OCI-M1 (cell line): Measurements from ENCODE around the gene LTB4R2.

Source experiments
- DNase-seq: peaks from one replicate; lab custom pipeline; 2025; lab: John Stamatoyannopoulos, UW

LTB4R2 gene, protein sequence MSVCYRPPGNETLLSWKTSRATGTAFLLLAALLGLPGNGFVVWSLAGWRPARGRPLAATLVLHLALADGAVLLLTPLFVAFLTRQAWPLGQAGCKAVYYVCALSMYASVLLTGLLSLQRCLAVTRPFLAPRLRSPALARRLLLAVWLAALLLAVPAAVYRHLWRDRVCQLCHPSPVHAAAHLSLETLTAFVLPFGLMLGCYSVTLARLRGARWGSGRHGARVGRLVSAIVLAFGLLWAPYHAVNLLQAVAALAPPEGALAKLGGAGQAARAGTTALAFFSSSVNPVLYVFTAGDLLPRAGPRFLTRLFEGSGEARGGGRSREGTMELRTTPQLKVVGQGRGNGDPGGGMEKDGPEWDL

DNA sequence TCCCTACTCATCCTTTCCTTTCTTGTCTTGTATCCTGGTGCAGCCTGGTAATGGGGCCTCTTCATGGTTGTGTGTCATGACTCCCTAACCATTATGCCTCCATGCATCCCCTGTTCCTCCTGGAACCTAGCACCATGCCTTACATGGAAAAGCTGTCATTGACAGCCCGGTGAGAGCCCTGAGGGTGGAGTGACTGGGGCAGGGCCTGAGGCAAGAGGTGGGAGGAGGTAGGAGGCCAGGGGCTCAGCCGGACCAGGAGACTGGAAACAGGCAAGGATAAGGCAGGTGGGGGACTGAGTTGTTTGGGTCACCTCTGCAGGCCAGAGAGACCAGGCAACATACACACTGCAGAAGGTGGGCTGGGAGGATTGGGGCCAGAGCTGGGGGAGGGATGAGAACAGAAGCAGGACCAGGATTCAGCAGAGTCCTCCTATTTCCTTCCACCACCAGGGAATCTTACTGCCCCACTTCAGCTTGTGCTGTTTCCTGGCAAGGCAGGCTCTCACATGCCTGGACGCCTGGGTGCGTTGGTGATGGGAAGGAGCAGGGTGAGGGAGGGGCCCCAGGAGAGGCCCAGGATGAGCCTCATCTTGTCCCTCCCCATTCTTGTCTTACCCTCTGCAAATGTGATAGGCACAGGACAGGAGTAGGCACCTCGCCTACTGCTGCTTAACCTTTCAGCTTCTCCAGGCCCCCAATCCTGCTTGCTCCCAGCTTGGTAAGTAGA is at the start of gene LTB4R2:
Gene LTB4R2 (plus strand): TSS at position 603 of the 727 bp plus-strand sequence. CDS start 525 bp downstream, outside the sequence.
- DNase-seq = no peak

DNA sequence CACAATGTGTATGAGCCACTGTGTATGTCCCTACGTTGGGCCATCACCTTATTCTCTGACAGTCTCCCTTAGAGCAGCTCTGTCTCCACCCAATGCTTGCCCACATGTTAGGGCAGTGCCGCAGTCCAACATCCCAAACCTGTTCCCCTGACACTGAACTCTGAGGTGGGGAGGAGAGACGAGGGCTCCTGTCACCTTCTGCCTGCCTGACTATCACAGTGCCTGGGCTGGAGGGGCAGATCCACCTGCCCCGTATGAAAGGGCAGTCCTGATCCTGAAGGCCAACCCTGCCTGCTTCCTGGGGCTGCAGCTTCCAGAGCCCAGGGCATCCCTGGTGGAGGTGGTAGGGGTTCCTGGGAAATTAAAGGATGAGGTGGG is 49.2 kb upstream of the LTB4R2 start:
- DNase-seq = no peak

DNA sequence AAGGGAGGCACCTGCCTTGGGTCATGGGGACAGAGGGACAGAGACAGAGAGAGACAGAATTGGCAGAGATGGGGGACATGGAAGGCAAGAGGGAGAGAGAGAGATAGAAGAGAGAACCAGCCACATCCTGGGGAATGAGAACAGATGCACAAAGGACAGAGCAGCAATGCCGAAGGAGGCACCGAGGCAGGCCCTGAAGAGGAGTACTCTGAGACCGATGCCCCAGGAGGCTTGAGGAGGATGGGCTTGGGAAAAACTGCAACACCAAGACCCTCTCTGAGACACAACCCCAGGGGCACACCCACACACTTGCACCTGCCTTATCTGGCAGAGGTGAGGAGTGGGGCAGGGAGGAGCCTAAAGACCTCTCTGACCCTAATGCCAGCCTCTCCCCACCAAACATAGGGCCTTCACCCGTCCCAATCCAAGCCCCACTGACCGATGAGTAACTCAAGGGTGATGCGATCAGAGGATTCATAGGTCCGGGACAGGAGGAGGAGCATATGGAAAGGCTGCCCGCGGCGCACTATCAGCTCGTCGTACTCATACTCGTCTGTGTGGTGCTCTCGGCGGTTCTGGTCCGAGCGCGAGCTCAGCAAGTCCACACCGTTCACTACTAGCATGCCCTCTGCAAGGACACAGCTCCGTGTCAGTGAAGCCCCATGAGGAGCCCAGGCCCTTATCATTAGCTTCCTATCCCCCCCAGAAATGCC is 48.5 kb upstream of the LTB4R2 start:
- DNase-seq = no peak

DNA sequence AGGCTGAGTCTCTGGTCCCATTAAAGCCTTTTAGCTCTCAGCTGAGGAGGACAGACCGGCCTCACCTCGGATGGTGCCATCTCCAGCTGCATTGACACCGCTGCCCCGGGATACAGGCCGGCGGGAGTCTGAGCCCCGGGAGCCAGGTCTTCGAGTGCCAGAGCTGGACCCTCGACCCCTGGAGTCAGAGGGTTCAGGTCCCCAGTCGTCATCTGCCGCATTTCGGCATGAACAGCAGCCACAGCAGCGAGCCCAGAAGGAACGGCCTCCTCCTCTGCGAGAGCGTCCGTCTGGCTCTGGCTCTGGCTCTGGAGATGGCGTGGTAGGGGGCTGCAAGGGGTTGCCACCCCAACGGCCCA is 48.0 kb upstream of the LTB4R2 start:
- no peak for DNase-seq

DNA sequence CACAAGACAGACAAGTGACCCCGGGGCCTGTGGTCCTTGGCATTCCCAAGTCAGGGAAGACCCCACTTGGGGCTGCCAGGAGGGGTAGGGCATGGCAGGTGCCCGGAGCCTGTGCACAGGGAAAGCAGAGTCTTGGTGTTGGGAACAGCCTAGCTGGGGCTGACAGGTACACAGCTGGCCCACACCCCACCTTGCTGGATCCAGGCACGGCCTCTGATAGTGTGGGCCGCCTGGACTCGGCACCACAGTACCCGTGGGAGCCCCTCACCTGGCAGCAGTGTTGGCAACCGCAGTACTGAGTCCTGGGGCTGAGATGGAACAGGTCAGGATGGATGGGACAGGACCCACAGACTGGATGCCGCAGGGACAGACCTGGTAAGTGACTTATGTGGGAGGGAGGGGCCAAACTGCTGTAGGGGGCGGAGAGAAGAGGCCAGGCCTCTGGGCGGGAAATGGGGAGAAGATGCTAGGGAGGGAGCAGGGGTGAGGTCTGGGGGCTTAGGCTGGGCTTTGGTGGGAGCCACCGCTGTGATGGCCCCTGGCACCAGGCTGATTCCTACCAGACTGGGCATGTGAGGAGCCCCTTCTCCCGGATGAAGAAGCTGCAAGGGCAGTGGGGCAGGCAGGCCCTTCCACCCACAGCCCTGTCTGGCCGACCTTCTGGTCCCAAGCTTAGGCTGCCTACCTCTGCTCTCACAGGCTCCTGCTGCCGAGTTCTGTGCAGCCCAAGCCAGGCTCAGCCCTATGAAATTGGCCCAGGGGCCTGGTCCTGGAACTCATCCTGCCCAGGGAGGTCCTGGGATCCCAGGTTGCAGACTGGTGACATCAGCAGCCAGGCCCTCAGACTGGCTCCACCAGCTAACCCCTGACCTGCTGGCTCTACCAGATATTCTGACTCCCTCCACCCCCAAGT is 46.9 kb upstream of the LTB4R2 start, which contains the start of gene TGM1:
Gene TGM1 (minus strand): TSS at position 357 of the 913 bp plus-strand sequence. CDS start 825 bp downstream, outside the sequence.
- no peak for DNase-seq

DNA sequence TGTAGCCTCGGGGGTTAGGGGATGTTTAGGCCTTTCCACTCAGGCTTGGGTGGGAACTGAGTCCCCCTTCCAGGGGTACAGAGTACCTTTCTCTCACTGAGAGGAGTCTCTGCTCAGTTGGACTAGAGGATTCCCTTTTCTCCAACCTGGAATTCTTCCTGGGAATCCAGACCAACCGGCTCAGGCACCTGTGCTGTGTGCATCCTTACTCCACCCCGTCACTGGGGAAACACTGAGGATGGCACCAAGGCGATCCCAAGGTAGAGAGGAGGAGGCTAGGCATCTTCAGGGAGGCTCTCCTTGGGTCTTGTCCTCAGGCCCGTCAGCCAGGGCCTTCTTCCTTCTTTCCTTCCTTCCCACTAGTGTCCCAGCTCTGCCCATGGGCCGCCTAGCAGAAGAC is 46.1 kb upstream of the LTB4R2 start:
- no peak for DNase-seq

DNA sequence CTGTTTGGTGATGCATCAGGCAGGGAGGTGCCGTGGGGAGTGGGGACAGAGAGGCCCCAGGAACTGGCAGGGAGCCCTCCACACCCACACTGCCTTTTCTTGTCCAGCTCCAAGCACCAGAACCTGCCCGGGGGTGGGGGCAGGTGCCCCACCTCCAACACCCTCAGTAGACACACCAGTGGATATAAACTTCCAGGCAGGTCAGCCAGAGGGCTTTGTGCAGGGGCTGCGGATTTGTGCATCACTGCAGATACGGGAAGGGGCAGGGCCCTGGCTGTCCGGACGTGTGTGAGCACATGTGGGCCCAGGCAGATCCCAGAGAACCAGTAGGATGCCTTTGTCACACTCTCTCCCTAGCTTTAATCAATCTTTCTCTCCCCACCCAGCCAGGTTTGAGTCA is 45.6 kb upstream of the LTB4R2 start:
- DNase-seq = no peak

DNA sequence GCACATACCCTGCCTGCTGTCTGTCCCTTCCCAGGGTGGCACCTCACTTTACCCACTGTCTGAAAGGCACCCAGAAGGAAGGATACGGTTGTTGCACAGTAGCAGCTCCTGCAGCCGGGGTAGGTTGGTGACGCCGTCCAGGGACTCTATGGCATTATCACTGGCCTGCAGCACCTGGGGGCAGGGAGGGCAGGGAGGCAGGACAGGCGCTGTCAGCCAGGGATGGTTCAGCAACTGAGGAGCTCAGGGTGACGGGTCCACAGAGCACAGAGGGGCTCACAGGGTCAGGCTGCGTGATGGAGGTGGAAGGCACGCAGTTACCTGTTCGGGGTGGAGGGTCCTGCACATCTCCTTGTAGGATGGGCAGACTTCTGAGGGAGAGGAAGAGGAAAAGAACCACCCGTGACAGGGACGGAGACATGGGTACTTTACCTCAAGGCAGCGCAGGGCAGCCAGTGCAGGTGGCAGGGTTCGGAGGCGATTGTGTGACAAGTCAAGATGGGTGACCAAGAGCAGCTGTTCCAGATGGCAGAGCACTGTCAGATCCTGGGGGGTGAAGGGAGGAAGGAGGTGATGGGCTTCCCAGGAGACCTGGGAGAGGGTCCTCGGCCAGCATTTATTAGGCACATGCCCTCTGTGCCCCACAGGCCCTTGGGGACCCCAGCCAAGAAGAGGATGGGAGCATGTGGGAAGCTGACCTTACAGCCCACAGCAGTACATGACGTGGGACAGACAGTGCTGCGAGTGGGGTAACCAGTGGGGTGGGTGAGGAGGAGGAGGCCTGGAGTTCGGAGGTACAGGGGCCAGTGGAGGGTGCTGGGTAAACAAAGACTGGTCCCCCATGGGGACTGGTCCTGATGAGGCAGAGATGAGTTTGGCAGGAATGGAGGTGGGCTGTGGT is 43.3 kb upstream of the LTB4R2 start:
- no peak for DNase-seq

DNA sequence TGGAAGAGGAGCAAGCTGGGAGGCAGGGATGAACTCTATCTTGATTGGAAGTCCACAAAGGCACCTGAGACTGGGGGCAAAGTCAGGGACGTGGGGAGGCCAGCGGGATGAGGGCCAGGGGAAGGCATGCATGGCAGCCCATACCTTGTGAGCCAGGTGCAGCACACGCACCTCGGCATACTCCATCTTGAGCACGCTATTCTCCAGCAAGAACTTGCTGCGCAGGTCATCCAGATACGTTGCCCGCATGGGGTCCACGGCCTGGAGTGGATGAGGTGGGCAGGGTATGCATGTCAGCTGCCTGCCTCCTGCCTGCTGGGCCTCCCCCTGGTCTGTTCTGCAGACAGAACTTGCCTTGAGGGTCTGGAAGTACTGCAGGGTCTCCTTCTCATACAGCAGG is 42.4 kb upstream of the LTB4R2 start:
- DNase-seq = no peak

DNA sequence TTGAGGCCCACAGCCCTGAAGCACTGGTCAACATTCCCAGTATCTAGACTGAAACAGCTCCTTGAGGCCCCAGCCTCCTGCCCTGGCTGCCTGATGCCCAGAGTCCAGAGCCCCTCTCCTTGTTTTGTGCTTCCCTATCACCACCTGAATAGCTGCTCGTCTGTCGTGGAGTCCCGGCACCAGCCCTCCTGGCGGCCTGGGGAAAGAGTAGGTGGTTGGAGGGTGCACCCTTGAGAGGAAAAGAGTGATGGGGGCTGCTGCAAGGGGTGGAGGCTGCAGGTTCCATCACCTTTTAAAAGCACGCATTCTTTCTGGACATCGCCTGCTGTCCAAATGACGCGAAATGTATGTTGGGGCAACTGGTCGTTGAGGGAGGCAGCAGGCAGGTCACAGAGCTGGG is 41.7 kb upstream of the LTB4R2 start:
- DNase-seq = no peak

DNA sequence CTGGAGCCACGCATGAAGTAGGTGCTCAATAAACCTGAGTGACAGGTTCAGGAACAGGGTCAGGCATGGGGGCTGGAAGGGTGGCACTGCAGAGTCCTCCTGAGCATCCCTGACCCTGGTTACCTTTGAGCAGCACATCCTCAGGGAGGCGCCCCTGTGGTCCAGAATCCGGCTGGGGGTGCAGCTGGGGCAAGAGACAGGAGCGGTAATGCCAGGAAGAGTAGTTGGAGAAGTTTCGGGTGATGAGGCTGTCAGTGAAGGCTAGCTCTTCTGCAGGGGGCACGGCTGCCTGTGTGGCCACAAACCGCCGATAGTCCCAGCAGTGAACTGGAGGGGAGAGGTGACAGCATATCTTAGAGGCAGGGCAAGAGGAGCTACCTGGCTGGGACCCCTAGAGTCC is 40.6 kb upstream of the LTB4R2 start:
- DNase-seq = no peak

DNA sequence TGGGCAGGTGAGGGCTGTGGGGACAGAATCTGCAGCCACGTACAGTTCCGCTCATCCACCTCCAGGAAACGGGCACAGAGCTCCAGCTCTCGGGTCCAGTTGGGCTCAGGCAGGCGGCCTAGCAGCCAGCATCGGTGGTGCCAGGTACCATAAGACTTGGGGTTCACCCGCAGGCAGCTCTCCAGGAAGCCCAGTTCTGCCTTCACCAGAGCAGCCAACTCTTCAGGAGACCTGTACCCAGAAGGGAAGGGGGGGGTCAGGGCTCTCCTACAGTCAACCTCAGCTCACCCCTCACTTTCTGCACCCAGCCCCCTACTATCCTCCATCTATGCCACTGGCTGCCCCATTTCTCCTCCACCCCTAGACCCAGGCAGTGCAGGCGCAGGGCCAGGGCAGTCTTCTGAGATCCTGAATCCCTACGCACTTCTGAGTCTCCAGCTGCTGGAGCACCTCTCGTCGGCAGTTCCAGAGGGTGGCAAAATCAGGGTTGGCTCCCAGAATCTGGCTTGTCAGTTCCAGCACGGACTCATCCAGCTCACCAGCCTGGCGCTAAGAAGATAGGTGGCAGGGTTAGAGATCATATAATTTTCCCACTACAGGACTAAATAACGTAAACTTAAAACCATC is 39.9 kb upstream of the LTB4R2 start:
- DNase-seq = no peak

DNA sequence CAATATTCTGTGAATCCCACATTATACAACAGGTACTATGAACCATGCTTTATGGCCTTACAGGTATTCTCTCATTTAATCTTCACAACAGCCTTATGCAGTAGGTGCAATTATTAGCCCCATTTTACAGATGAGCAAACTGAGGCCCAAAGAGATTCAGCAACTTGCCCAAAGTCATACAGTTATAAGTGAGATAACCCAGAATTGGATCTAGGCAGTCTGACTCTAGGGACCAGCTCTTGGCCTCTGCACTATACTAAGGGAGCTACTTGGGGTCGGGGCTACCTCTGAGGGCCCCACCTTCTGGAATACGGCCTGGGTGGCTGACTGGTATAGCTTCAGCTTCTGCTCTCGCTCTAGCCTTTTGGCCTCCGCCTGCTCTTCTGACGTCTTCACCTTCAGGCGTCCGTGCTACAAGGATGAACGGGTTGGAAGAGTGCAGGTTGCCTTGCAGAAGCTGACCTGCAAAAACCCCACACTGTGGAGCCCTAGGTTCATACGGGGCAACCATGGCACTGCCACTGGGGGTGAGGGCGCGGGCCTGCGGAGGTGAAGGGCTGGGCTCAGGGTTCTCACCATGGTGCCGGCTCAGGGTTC is 39.3 kb upstream of the LTB4R2 start:
- DNase-seq = peak; percentile 40

DNA sequence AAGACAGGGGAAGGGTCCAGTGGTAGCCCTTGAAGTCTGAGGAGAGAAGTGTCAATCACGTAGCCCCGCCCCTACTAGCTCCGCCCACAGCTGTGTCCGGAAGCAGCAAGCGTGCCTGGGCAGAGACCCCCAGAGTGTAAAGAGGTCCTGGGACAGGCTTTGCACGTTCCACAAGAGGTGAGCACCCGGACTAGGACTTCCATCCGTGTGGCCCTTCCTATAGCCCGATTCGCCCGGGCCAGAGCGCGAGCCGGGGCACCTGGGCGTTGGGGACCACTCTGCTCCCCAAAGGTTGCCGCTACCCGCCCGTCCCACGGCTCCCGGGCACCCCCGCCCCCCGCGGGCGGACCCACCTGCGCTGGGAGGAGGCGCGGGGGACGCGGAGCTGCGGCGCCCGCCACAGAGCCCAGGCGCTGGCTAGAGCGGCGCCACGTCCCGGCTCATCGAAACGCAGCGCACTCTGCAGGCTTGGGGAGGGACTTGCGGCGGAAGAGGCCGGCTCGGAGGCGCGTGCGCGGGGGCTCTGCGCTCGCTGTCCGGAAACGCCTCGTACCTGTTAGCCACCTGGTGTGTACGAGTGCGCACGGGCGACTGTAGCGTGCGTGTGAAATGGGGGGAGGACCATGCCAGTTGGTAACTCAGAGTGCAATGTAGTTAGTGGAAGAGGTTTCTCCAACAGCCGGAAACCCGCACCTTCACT is 38.7 kb upstream of the LTB4R2 start, which contains the start of gene RABGGTA:
Gene RABGGTA (minus strand): TSS at position 464 of the 700 bp plus-strand sequence. CDS start 482 bp downstream, outside the sequence.
- peak; percentile 91 for DNase-seq

DNA sequence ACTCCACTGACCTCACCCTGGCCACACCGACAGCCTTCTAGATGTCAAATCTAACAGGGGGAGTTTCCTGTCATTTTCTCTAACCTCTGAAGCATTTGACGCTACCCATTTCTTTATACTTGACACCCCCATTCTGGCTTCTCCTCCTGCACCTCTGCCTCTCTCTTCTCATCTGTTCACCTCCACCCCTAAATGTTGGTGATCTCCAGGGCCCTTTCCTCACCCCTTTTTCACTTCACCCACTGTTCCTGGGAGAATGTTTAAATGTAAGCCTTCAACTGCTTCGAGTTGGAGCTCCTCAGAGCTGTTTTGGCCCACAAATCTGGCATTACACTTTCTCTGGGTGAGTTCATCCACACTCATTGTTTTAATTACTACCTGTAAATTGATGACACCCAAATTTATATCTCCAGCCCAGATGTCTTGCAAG is 38.1 kb upstream of the LTB4R2 start:
- DNase-seq = no peak

DNA sequence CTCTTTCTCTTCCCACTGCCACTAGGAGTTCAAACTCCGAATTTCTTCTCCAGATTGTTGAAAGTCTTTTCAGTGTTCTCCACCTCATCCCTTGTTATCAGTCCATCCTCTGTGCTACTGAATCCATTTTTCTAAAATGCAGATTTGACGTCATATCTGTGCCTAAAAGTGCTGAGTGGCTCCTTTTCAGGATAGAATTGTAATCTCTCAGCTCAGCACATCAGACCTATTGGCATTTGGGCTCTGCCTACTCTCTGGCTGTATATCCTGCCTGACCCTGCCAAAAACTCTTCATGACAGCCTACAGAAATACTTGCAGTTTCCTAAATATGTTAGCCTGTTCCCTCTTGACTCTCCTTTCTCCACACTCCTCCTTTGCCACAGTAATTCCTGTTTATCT is 37.5 kb upstream of the LTB4R2 start:
- DNase-seq = no peak

DNA sequence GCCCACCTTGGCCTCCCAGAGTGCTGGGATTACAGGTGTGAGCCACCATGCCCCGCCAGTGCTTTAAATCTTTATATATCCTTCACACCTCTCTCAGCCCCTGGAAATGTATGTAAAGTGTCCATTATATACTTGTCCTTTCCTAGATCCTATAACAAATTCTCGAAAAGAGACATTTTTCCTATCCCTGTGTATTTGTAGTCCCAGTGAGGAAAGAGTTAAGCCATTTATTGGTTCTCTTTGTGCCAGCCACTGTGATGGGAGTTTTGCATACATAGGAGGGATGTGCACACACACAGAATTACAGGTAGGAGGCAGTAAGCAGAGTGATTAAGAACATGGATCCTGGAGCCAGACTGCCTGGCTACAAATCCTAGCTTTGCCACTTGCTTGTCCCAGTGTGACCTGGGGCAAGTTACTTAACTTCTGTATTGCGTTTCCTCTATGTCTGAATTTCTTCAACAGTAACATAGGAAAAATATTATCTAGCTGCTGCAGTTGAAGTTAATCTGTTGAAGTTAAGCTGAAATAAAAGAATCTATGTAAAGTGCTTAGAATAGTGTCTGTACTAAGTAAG is 36.4 kb upstream of the LTB4R2 start:
- peak; percentile 36 for DNase-seq

DNA sequence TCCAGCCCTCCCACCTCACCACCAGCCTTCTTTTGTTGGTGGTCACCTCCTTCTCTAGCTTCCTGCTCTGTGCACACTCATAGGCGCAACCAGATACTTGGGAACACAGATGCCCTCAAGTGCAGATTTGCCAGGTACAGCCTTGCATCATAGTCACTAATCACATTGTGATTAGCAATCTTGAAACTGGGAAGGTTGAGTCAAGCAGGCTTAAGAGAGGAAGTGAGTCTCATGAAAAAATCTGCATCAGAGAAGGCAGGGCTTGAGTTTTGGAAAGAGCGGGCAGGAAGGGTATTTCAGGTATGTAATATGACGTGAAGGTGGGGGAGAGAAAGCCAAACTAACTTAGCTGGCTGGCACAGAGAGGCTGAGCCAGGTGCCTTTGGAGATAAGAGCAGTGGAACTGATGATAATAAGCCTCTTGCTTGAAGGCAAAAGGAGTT is 35.8 kb upstream of the LTB4R2 start:
- peak; percentile 31 for DNase-seq

DNA sequence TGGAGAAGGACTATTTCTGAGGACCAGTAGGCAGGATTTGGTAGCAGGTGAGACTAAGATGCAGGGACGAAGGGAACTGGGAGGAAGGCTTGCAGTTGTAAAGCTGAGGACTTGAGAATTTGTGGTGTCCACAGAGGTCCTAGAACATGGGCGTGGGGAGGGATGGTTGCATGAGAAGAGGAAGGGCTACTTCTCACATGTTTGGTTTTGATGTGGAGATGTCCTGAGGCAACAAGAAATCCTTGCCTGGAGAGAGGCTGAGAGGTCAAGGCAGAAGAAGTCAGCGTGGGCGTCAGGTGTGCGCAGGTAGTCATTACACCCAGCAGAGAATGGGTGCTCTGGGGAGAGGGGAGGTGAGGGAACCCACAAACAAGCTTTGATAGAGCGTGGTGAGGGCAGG is 32.9 kb upstream of the LTB4R2 start:
- no peak for DNase-seq
